DMS53 treated with DMSO at 0.1 percent for 48 hours (cell line): ENCODE data around the gene TPPP.
"Not testable (repeated sequence)": the region's sequence is repeated elsewhere in the genome, so short reads cannot be mapped to it uniquely, and the experiment has no call there.

ENCODE experiments used
- DNase-seq: peaks from one replicate; lab custom pipeline; 2025; ENCODE audit not compliant: unreplicated experiment; lab: John Stamatoyannopoulos, UW

The TPPP gene

GRCh38 chr5:693271-694041, at the start of gene TPPP:
TSS of gene TPPP (minus strand) at chr5:693352. CDS start at chr5:678060, 15,292 bp downstream.
- peak; percentile 86 for DNase-seq

- DNase-seq, result not testable (repeated sequence)
Measured at GRCh38 chr5:742276-742675, 49.1 kb upstream of the TPPP start.

- DNase-seq, result not testable (repeated sequence)
Measured at GRCh38 chr5:734145-734544, 41.0 kb upstream of the TPPP start.

GRCh38 chr5:732754-733454, 39.8 kb upstream of the TPPP start:
- DNase-seq, result not testable (repeated sequence)

- DNase-seq, result not testable (repeated sequence)
Measured at GRCh38 chr5:729225-729624, 36.1 kb upstream of the TPPP start.

- not testable (repeated sequence) for DNase-seq
Measured at GRCh38 chr5:727087-727486, 33.9 kb upstream of the TPPP start.

GRCh38 chr5:723865-724264, 30.7 kb upstream of the TPPP start:
- DNase-seq, result not testable (repeated sequence)

- DNase-seq, result not testable (repeated sequence)
Measured at GRCh38 chr5:723309-723708, 30.2 kb upstream of the TPPP start.

GRCh38 chr5:719379-719778, 26.2 kb upstream of the TPPP start:
- DNase-seq, result not testable (repeated sequence)

GRCh38 chr5:717143-717542, 24.0 kb upstream of the TPPP start:
- DNase-seq, result no peak

GRCh38 chr5:716740-717139, 23.6 kb upstream of the TPPP start:
- peak; percentile 47 for DNase-seq

- DNase-seq, result not testable (repeated sequence)
Measured at GRCh38 chr5:715636-716035, 22.5 kb upstream of the TPPP start.

- not testable (repeated sequence) for DNase-seq
Measured at GRCh38 chr5:714215-715118, 21.3 kb upstream of the TPPP start.

GRCh38 chr5:713686-714085, 20.5 kb upstream of the TPPP start:
- not testable (repeated sequence) for DNase-seq

- not testable (repeated sequence) for DNase-seq
Measured at GRCh38 chr5:708848-709517, 15.8 kb upstream of the TPPP start.

- not testable (repeated sequence) for DNase-seq
Measured at GRCh38 chr5:708374-708773, 15.2 kb upstream of the TPPP start.

GRCh38 chr5:706127-706526, 13.0 kb upstream of the TPPP start:
- DNase-seq, result not testable (repeated sequence)

- DNase-seq, result not testable (repeated sequence)
Measured at GRCh38 chr5:696753-697702, 3.9 kb upstream of the TPPP start.

GRCh38 chr5:696191-696590, 3.0 kb upstream of the TPPP start:
- DNase-seq, result not testable (repeated sequence)
